ENCODE measurements around the gene CP.

The CP gene

DNA sequence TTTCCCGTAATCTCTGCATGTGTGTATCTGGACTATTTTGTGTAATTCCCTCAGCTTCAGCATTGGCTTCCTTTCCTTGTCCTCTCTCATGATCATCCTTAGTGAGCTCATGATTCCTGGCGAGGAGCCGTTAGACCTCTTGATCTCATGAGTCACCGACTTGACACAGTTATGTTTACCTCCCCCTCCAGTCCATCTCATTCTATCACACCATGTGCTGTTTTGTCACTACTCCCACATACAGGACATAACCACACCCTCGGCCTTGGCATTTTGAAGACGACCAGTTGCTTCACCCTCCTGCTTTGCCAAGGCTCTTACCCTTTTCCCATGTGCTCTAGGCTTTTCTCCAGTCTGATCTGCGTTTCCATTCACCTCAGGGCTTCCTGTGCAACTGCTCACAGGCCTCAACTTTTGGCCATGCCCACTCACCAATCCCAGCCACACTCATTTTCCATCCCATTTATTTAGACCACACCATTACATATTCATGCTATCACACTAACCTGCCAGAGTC is 41.5 kb downstream of the CP start:
- FAIRE-seq = no peak

GRCh38 chr3:149179220-149179619 is 42.4 kb downstream of the CP start:
- no peak for FAIRE-seq

GRCh38 chr3:149177122-149177521 is 44.5 kb downstream of the CP start:
- no peak for FAIRE-seq

GRCh38 chr3:149174901-149175300 is 46.7 kb downstream of the CP start:
- FAIRE-seq = no peak

GRCh38 chr3:149170672-149171071 is 51.0 kb downstream of the CP start:
- no peak for FAIRE-seq

DNA sequence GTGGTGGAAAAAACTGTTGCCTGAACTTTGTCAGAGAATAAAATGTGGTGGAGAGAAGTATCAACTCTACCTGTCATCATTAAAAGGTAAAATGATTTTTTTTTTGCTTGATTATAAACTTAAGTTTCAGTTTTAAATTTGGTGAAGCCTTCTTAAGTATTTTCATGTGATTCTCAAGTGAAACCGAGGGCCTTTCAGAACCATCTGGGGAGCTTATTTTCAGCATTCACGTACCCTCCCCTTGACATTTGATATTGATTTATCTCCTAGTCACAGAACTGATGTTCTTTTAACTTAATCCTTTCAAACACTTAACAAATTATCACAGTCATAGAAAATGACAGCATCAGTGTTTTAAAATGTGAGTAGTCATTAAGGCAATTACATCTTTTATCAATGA is 53.7 kb downstream of the CP start:
- FAIRE-seq = no peak

GRCh38 chr3:149163066-149163465 is 58.6 kb downstream of the CP start:
- FAIRE-seq = no peak

DNA sequence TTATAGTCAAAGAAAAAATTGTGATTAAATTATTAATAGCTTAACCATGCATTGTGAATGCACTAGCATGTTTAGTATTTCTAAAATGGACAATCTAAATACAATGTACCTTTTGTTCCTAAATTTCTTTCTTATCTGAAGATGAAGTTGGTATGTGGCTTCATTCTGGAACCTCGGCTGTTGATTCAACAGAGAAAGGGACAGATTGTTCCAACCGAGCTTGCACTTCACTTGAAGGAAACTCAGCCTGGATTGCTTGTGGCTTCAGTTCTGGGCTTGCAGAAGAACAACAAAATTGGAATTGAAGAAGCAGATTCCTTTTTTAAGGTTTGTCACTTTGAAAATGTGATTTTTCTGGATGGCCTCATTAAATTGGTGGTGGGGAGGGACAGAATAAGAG is 59.6 kb downstream of the CP start:
- no peak for FAIRE-seq

DNA sequence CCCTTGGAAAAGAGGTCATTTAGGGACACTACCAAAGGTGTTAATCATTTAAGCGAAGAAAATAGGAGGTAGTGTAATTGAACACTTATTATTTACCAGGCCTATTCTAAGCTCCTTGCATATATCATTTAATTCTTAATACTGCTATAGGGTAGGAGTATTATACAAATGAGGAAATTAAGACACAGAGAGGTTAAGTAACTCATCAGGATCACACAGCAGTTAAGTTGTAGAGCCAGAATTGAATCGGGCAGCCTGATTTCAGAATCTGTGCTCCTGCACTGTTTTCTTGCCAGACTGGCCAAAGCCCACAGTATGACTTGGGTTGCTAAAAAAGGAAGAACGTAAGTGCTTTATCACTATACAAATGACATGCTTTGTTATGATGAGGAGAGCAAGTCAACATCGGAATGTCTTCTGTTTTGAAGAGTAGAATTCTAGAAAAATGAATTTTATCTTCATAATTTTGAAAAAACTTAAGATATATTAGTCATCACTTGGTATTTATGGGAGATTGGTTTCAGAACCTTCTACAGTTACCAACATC is 60.8 kb downstream of the CP start:
- no peak for FAIRE-seq

- no peak for FAIRE-seq
These were observed 68.2 kb downstream of the CP start for GRCh38 chr3:149153402-149153801.

DNA sequence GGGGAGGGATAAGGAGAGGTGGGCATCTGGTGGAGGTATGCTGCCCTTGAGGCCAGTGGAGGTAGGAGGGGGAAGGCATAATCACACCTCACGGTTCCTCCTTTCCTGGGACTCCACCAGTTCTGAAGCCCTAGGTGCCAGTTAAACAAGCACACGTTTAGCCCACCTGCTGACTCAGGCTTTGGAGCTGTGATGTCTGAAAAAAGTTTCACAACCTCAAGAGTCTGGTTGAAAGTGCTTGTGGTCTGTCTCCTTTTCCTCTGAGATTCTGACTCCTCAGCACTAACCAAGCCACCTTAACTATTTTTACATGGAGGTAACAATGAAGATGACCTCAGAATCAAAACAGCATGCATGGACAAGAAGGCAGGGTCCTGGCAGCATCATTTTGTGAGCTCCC is 69.2 kb downstream of the CP start:
- no peak for FAIRE-seq

GRCh38 chr3:149151843-149152242 is 69.8 kb downstream of the CP start:
- no peak for FAIRE-seq

DNA sequence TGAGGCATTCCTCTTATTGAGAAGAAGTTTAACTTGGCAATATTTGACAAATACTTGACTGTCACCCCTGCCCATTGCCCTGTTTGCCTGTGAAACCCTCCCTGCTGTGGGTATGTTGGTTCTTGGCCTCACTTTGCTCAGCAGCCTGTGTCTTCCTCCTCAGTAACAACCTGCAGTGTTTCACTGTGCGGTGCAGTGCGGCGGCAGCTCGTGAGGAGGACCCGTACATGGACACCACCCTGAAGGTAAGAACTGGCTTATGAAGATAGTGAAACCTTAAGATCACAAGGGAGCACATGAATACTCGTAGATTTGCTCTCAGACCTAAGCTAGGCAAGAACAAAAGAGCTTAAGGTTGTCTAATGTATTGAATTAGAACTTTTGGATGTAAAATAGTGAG is 71.2 kb downstream of the CP start:
- no peak for FAIRE-seq

GRCh38 chr3:149145974-149146373 is 75.7 kb downstream of the CP start:
- FAIRE-seq = no peak

DNA sequence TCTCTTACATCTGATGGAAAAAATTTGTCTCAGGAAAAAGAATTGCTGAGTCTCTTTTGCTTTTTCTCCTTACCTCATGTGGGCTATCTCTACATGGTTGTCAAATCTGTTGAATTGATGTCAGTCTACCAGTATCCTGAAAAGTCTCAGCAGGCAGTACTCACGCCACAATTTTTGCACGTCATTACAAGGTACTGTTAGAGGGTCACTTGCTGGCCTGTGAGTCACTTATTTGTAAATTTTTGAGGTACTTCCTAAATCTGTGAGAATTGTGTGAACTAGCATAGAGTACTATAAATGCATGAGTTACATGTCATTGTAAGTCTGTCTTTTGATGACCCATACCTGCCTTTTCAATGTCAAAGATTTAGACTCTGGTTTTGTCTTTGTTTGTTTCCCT is 76.3 kb downstream of the CP start:
- FAIRE-seq = no peak

GRCh38 chr3:149142682-149143081 is 78.9 kb downstream of the CP start:
- FAIRE-seq = no peak

DNA sequence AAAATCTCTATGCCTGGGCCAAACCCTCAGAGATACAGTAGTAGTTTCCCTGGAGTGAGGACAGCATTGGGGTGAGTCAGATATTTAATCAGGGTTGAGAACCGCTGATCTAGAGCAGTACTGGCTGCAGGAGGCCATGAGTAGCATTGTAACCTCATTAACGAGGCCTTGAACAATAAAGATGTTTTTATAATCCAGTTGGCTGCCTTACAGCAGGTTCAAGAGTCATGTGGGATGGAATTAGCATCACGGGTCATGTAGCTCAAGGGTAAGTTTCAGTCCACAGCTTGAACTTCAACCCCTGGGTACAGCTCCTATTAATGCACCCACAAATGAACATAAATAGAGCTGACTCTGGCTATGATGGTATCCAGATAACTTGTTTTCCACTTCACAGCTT is 87.1 kb downstream of the CP start:
- no peak for FAIRE-seq

GRCh38 chr3:149131589-149131988 is 90.0 kb downstream of the CP start:
- no peak for FAIRE-seq

DNA sequence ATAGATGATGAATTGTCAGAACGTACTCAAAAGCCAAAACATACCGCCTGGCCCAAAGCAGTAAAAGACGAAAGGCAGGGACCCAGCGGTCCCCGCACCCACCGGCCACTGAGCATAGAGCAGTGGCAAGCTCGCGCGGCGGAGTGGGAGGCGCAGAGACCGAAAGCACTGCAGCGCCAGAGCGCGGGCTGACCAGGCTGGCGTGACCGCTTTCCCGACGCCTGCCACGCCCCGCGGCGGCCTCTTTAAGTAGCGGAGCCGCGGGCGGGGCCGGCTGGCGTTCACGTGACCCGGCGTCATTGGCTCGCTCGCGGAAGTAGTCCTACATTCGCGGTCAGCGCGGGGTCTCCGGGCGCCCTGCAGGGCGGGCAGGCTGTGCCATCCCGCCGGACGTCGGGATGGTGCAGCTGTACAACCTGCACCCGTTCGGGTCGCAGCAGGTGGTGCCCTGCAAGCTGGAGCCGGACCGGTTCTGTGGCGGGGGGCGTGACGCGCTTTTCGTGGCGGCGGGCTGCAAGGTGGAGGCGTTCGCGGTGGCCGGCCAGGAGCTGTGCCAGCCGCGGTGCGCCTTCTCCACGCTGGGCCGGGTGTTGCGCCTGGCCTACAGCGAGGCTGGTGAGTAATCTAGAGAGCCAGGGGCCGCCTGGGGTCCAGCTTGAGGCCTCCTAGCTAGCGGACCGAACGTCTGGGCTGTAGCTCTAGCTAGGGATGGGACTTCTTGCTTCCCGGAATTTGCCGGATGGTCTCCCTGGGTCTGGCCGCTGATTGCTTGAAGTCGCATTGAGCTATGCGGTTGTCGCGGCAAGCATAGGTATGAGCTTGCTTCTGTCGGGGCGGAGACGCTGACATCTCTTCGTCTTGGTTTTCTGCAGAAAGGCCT is 92.1 kb downstream of the CP start, which contains the start of gene HPS3:
TSS of gene HPS3 (plus strand) at position 313 of the 880 bp plus-strand sequence. CDS start at position 399, 86 bp downstream.
- FAIRE-seq = no peak

GRCh38 chr3:149128821-149129220 is 92.8 kb downstream of the CP start:
- no peak for FAIRE-seq

DNA sequence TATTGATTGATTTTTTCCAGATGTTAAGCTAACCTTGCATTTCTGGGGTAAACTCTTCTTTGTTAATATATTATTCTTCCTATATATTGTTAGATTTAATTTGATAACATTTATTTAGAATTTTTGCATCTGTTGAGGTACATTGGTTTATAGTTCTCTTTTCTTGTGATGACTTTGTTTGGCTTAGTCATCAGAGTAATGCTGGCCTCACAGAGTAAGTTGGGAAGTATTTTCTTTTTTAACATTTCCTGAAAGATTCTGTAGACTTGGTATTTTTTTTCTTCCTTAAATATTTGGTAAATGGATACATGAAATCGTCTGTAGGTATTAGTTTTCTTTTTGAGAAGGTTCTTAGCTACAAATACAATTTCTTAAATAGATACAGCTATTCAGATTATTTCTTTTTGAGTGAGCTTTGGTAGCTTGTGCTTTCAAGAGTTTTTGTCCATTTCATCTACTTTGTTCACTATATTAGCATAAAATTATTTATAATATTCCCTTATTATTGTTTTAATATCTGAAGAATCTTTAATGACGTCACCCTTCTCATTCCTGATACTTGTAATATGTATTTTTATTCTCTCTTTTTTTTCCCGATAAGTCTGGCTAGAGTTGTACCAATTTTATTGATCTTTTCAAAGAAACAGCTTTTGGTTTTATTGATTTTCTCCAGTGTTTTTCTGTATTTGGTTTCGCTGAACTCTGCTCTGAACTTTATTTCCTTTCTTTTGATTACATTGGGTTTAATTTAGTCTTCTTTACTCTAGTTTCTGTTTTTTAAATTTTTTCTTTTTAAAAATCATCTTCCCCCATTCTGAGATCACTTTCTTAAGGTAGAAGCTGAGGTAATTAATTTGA is 98.7 kb downstream of the CP start:
- FAIRE-seq = peak; percentile 13
